ENCODE data around the gene CCT5.

- no peak for TF ChIP-seq POLR2A (IDR thresholded peaks at IDR 0.05)
- no peak for TF ChIP-seq CTCF (IDR thresholded peaks at IDR 0.05)
These were observed 44.0 kb downstream of the CCT5 start for GRCh38 chr5:10293907-10294662.
